Left forelimb (tissue), 1 donor: ENCODE measurements around the gene PIK3C2A.

ENCODE experiments used
- DNase-seq: peaks from one replicate; pipeline ENCODE4 v3.0.0-alpha.2; 2018; ENCODE audit warnings: low spot score

PIK3C2A gene

DNA sequence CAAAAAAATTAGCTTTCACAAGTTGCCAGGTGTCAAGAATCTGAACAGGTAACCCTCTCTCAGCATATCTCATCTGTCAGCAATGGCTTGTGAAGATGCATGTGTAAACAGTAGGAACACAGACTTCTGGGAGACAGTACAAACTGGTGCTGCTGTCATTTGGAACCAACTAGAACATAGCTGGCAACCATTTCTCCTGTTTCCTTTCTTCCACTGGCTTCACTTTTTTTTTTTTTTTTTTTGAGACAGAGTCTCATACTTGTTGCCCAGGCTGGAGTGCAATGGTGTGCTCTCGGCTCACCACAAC is 2.1 kb upstream of the PIK3C2A start:
- no peak for DNase-seq

DNA sequence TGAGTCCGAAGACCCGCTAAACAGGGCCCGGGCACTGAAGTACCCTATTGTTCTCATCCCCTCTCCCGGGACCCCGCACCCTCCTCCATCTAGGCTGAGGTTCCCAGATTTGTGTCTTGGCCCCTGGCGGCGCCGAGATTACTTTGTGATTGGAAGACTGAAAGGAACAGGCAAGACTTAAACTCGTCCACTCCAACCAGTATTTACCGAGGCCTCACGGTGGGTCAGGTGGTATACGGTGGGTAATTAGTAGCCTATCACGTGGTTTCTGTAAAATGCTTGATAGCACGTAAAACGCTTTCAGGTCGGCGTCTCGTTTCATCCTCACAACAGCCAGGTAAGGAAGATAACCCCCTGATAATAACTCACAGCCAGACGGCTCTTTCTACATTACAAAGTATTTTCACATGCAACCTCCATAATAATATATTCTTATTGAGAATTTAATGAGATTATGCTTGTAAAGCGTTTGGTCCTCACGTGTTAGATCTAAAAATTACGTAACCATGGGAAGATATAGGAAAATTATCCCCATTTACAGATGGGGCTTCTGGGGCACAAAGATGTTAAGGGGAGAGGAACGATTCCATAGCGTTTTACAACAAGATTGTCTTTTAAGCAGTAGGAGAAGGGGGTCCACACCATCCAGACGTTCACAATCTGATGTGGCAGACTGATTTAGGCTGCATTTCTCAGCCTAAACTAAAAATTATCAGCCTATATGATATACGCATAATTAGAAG is 642 bp upstream of the PIK3C2A start:
- DNase-seq, result no peak

DNA sequence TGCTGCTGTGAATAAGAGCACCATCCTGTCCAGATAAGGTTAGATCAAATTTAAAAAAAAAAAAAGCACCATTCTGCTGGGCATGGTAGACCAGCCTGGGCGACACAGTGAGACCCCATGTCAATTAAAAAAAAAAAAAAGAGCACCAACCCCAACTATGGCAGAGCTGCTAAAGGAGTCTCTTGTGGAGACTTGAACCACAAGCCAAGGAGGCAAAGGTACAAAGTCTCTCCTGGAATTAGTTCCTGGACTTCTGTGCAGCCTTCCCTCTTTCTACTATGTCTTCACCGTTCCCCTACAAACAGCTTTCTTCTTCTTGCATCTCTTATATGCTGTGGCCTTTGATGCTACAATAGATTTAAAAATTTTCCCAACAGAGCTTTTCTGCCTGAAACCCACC is 1.3 kb downstream of the PIK3C2A start:
- DNase-seq, result no peak

DNA sequence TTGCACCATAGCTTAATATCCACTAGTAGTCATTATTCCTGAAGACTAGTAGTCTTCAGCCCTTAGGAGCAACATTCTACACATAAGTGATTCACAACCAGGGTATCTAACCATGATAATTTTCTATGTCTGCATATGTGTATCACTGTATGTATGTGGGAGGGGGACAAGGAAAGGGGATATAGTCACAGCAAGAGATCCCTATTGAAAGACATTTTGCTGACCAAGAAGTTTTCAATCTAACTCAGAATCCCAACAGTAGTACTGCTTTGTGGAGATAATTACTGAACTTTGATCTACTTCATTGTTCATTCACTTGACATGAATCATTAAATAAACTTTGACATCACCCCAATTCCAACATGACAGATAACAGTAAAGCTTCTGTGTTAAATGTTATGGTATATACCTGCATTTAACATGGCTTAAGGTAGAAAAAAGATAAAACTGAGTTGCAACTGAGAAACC is 10.3 kb downstream of the PIK3C2A start:
- no peak for DNase-seq

DNA sequence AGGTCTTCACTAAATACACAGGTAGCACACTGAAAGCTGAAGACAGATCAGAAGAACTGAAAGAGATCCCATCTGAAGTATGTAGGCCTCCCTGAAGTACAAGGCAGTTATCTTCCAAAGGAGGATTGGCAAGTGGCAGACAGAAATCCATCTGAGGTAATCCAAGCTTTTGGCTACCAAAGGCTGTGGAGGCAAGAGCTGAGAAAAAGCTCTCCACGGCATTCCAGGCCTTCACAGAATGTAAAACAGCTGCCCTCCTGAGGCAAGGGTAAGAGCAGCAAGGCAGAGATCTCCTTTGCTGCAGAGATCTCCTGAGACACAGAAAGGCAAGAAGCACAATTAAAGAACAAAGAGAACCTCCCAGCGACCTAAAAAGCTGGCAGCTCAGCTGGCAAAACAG is 19.1 kb downstream of the PIK3C2A start:
- no peak for DNase-seq

DNA sequence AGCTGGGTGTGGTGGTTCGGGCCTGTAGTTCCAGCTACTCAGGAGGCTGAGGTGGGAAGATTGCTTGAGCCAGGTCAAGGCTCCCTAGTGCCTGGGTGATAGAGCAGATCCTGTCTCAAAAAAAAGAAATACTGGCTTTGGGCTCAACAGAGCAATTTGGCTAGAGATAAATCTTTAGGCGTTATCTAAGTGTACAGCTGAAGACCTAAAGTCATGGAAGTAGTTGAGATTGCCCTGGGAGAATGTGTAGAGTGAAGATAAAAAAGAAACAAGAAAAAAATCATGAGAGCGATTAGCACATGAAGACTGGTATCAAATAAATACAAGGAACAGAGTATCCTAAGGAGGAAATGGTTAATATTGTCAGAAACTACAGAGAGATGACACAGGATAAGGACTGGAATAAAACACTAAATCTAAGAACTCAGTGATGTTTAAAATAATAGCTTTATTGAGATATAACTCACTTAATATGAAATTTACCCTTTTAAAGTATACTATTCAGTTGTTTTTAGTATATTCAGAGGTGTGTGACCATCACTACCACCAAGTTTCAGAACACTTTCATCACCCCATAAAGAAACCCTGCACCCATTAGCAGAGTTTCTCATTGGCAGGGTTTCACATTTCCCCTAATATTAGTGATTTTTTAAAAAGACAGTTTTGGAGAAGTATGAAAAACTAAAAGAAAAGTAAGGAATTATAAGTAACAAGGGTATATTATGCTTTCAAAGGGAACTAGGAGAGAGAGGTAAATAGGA is 20.7 kb downstream of the PIK3C2A start:
- DNase-seq, result no peak

DNA sequence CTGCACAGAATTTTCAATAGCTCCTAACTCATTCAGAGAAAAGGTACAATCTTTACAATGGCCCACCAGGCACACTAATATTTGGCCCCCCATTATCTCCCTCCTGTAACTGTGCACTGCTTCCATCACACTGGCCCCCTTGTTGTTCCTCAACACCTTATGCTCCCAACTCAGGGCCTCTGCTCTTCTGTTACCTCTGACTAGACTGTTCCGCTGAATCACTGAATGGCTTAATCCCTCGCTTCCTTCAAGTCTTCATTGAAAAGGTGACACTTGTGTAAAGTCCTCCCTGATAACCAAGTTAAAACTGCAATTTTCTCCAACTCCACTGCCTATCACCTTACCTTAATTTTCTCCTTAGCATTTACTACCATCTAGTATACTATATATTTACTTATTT is 21.8 kb downstream of the PIK3C2A start:
- no peak for DNase-seq

DNA sequence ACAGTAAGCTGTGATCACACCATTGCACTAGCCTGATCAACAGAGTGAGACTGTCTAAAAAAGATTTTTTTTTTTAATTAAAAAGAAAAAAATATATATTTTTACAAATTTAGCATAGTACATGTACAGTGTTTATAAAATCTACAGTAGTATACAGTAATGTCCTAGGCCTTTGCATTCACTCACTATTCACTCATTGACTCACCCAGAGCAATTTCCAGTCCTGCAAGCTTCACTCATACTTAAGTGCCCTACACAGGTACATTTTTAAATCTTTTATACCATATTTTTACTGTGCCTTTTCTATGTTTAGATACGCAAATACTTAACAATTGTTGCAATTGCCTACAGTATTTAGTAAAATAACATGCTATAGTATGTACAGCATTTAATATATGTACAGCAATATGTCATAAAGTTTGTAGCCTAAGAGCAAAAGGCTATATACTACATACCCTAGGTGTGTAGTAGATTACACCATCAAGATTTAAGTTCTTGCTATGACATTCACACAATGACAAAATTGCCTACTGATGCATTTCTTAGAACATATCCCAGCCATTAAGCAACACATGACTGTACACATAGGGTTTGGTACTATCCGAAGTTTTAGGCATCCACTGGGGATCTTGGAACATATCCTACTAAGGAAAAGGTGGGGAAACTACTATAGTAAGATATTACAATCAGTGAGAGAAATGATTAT is 22.8 kb downstream of the PIK3C2A start:
- no peak for DNase-seq

DNA sequence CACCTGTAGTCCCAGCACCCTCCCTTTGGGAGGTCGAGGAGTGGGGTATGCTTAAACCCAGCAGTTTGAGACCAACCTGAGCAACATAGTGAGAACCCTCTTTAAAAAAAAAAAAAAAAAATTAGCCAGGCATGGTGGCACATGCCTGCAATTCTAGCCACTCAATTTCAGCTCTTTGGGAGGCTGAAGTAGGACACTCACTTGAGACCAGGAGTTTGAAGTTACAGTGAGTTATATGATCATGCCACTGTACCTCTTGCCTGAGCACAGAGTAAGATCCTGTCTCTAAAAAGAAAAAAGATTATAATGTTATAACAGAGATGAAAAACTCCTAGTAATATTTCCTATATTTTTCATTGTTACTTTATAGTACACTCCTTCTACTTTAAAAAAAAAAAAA is 23.9 kb downstream of the PIK3C2A start:
- DNase-seq, result no peak

DNA sequence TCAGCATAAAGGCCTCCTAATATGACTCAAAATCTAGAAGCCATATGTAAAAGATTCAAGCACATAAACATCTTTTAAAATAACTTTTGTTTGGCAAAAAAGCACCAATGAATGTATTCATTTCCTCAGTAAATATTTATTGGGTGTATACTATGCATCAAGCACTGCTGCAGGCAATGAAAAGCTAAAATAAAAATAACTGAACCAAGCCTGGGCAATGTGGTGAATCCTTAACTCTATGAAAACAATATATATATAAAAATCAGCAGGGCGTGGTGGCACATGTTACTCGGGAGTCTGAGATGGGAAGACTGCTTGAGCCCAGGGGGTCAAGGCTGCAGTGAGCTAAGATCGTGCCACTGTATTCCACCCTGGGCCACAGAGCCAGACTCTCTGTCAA is 27.8 kb downstream of the PIK3C2A start:
- no peak for DNase-seq

DNA sequence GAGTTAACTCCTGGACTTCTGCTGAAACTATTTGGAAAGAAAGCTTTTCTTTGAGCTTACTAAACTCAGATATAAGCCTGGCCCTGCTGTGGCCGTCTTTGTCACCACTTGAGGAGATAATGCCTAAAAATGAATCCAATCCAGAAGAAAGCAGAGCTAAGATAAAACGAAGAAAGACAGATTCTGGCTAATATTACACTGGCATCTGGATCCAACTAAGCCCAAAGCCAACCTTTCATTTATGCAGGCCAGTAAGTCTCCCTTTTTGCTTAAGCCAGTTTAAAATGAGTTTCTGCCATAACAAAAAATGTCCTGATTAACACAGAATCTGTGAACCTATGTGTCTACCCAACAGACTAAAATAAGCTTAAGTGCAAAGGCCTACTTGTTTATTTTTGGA is 34.5 kb downstream of the PIK3C2A start:
- no peak for DNase-seq

DNA sequence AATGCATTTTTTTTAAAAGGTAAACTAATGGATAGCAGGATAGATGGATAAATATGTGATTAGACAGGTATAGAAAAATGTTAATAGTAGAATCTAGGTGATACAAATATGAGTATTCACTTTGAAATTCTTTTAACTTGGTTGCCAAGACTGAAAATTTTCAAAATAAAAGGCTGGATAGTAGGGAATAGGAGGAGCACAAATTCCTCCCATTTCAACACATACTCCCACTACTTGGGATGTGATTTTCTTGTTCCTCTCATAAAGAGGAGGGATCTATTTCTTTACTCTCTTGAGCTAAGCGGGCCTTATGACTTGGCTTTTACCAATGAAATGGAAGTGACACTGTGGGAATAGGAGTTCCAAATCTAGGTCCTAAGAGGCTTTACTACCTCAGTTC is 35.9 kb downstream of the PIK3C2A start:
- no peak for DNase-seq

DNA sequence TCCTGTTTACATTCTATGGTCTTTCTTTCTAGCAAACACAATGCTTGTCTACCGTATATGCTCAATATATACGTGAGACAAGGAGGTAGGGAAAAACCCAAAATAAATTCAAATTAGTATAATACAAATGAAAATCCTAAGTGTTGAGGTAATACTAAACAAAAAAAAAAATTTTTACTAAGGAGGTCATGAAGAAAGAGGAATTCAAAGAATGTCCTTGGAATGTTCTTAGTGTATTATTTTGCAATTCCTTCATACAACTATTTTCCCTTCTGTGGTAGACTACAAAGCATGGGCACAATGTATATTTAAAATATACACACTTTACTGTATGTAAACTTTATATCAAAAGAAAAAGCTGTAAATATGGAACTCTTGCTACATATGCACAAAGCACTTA is 36.4 kb downstream of the PIK3C2A start:
- DNase-seq, result no peak

DNA sequence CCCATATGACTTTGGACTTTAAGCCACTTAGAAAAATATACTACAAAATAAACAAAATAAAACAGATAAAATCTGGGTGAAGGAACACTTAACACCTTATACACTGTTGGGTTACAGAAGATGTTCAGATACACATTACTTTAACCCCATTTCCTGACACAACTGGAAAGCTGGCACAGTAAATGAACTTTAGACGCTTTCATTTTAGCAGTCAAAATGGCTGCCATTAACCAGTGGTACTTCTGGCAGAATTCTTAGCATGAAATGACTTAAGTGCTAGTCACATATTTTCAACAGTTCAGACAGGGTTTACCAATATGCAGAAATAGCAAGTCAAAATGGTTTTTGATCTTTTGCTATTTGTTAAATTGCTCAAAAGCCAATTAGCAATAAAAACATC is 37.9 kb downstream of the PIK3C2A start:
- no peak for DNase-seq

DNA sequence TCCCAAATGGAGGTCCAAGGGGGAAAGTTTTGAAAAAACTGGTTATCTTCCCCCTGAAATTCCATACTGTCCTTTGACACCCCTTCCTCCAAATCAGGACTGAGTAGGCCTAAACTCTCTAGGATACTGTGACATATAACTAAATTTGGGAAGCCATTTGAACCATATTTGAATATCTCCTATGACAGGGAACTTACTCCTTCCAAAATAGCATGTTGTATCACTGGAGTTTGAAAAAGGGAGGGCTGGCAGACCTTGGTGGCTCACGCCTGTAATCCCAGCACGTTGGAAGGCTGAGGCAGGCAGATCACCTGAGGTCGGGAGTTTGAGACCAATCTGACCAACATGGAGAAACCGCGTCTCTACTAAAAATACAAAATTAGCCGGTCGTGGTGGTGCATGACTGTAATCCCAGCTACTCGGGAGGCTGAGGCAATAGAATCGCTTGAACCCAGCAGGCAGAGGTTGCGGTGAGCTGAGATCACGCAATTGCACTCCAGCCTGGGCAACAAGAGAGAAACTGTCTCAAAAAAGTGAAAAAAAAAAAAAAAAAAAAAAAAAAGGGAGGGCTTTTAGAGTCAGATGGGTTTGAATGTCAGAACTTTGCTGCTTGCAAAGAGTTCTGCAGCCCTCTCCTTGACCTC is 42.4 kb downstream of the PIK3C2A start:
- no peak for DNase-seq

DNA sequence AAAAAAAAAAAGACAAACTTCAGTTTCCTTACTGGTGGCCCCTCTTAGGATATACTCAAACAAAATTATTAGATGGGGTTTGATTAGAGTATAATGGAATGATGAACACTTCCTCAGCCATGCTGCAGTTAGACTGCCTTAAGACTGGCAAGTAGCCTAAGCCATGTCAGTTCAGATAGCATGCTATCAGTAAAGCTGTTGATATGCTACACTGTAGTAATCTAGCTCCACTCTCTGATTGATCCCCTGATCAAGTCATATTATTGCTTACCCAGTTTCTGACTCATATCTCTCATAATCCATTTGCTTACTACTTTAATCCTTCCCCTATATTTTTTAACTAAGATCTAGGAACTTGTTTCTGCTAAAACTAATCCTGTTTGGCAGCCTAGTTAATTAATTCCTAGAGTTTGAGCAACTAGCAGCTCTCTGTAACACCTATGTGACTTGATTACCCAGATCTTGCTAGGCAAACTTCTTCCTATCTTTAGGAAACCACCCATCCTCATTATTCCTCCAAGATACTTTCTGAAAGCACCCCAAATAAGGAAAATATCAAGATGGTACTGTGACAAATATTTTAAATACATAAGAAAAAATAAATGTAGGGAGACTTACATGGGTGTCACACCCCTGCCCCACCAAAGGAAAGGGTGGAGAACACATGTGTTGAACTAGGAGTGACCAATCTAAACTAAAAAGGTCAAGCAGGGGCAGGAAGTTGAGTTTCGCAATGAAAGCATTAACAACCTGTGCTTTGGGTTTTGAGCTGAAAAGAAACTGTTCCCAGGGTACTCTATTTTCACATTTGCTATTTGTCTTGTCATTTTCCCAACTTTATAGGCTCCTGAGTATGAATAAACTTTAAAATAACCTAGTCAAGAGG is 43.2 kb downstream of the PIK3C2A start:
- no peak for DNase-seq

DNA sequence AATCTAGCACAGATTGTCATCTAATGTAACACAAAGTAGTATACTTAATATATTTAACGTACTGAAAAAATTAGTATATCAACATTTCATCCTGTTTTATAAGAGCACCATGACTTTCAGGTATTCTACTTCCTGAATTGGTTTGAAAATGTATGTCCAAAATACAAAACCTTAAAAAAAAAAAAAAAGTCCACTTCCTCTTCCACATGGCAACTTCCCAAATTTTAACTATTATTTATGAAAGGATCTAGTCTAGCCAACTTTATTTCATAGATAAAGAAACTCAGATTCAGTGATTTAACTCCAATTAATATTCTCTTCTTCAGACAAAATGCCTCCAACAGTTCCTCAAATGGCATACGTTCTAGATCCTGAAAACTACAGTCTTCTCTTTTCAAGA is 44.0 kb downstream of the PIK3C2A start:
- no peak for DNase-seq

DNA sequence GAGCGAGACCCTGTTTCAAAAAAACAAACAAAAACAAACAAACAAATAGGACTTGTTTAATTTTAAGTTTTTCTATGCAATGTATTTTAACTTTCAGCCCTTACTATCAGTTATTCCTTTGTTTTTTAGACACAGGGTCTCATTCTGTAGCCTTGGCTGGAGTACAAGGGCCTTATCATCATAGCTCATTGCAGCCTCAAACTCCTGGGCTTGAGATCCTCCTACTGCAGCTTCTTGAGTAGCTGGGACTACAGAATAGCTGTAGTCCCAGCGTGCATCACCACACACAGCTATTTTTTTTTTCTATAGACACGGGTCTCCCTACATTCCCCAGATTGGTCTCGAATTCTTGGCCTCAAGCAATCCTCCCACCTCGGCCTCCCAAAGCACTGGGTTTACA is 44.5 kb downstream of the PIK3C2A start:
- no peak for DNase-seq

DNA sequence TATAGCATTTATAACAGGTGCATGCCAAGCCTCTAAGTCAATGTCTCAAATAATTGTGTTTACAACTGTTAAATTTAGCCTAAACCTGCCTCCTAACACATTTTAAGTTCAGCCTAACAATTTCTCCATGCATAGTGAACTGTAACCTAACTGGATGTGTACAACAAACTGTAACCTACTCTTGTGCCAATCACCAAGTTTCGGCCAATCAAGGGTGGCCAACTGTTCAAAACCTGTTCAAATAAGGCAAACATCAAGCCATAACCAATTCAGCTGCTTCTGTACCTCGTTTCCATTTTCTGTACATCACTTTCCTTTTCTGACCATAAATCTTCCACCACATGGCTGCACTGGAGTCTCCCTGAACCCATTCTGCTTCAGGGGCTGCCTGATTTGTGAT is 45.4 kb downstream of the PIK3C2A start:
- no peak for DNase-seq

DNA sequence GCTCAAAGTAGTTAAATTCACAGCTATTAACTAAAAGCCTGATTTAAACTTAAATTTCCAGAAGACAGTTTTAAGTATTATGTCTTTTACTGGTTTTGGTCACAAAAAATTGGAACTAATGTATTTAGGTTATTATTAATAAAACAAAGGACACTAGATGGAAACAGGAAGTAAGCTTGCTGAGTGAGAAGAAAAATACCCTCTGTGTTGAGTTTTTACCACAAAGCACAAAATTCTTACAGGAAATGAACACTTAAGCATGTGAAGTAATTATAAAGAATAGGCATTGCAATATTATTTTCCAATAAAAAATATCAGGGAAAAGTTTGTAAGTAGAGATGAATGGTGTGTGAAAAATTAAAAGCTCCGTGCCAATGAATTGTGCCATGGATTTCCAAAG is 46.3 kb downstream of the PIK3C2A start:
- DNase-seq, result no peak

DNA sequence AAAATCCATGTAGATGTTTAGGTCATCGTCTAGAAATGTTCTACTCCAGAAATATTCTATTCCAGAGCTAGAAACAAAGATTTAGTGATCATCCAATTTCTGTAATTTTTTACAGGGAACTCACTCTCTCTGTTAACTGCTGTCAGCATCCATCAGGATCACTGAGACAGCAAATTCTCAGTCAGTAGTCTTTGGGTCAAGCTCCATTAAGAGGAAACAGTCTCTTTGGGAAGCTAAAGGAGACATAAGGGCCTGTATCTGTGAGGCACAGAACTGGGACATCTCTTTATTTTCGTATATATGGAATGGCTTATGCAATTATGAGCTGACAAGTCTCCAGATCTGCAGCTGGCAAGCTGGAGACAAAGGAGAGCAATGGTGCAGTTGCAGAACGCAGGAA is 48.3 kb downstream of the PIK3C2A start:
- no peak for DNase-seq
